Measurements from ENCODE around the gene MNX1.

The MNX1 gene

GRCh38 chr7:156968183-156968582, 42.3 kb downstream of the MNX1 start:
- no peak for DNase-seq (ENCODE audit: low spot score)

DNA sequence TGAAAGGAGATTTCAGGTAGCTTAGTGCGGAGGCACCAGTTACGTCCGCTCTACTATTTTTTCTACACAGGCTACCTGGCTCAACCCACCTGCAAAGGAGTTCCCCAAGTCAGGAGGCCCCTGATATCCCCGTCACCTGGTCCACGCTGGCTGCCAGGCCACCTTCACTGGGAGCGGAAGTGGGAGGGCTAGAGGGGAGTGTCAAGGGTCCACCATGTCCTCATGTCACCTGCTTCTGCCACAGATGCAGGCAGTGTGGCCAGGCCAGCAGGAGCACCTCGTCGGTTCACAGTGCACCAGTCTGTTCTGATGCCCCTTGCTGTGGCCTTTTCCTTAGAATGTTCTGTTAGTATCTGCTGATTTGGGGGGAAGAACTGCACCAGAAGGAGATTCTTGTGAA, 44.1 kb downstream of the MNX1 start:
- DNase-seq (ENCODE audit: low spot score), result no peak

DNA sequence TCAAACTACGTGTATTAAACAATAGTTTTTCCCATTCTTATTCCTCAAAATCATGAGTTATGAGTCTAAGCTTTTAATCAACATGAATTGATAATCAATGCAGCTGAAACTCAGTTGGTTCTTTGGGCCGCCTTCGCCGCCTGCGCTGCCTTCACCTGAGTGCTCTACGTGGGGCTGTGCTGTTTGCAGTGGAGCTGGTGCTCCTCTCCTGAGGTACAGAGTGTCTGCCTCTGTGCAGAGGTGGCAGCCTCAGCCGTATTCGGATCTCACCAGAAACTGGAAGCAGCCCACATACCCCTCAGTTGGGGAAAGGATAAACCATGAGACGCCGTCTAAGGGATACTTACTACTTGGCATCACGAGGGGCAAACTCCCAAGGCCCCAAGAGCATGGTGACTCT, 45.5 kb downstream of the MNX1 start:
- DNase-seq (ENCODE audit: low spot score), result no peak

GRCh38 chr7:156963472-156963871, 47.0 kb downstream of the MNX1 start:
- no peak for DNase-seq (ENCODE audit: low spot score)

GRCh38 chr7:156962897-156963296, 47.6 kb downstream of the MNX1 start:
- no peak for DNase-seq (ENCODE audit: low spot score)

DNA sequence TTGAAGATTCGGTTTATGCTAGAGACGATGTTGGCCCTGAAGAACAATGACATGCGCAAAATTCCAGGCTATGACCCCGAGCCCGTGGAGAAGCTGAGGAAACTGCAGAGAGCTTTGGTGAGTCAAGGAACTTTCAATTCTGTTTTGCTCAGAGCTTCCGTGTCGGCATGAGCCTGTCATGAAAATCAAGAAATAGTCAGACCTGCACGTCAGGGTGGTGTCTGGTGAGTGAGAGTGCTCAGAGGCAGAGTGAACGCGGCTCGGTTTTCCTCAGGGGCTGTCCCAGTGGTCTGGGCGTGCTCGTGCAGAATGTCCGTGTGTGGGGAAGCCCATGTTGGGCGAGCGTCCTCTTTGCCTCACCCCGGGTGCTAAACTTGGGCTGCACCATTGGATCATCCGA, 48.3 kb downstream of the MNX1 start:
- no peak for DNase-seq (ENCODE audit: low spot score)

- no peak for DNase-seq (ENCODE audit: low spot score)
These were observed 53.7 kb downstream of the MNX1 start for GRCh38 chr7:156956727-156957126.

DNA sequence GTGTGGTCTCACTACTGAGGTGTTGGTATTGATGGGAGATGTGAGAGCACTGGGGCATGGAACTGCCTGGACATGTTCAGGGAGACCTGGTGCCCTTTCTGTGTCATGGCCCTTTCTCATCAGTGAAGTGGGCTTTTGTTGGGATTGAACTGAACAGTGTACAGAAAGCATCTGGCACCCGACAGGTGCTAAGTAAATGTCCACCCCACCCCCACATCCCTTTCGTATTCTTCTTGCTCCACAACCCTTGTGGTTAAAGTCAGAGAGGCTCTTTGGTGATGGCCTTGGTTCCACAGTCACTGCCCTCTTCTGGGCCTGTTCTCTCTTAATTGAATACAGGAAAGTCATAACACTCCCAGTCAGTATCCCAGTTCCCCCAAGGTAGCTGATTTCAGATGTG, 55.5 kb downstream of the MNX1 start:
- no peak for DNase-seq (ENCODE audit: low spot score)
